Astrocyte (in vitro differentiated cells and primary cell): ENCODE results near the gene BHLHA9.

Experiments used
- CTCF ChIP-seq: IDR thresholded peaks from 2 replicates; pipeline ENCODE4 v1.5.1; 2011; ENCODE audit warnings: low read depth, mild to moderate bottlenecking, inconsistent platforms, low read length, moderate library complexity; ENCODE audit not compliant: insufficient read depth
- EZH2 ChIP-seq: IDR thresholded peaks from 2 replicates; pipeline ENCODE4 v1.6.1; 2012; ENCODE audit warnings: mild to moderate bottlenecking, low read length, inconsistent platforms; ENCODE audit not compliant: insufficient read depth

GRCh38 chr17:1312261-1312870, 42.1 kb downstream of the BHLHA9 start:
- no peak for TF ChIP-seq CTCF
- TF ChIP-seq EZH2 = no peak
